Left renal cortex interstitium (tissue), 4 donors: Measurements from ENCODE around the gene HOXA4. TPM values are rescaled to one million over a fixed set of nuclear protein-coding genes. Genes with fewer than 3 reads are reported as not detected.

Experiments used
- DNase-seq, 4 donors: peaks; one replicate each; pipeline ENCODE4 v3.0.0-alpha.2; 2013; ENCODE audit warnings: low read depth in 4 of 4, low spot score in 2 of 4, missing footprints in 1 of 4
- polyA plus RNA-seq, 4 donors: library from polyadenylated mRNA; unstranded; fragments of 120-200 nt; gene quantifications; one replicate each; pipeline ENCODE4 v1.2.1, GENCODE V29; 2013; ENCODE audit not compliant: insufficient read length in 4 of 4

HOXA4 gene
- polyA plus RNA-seq, 4 donors: 18.9 to 25.5 (median 22.2) TPM

DNA sequence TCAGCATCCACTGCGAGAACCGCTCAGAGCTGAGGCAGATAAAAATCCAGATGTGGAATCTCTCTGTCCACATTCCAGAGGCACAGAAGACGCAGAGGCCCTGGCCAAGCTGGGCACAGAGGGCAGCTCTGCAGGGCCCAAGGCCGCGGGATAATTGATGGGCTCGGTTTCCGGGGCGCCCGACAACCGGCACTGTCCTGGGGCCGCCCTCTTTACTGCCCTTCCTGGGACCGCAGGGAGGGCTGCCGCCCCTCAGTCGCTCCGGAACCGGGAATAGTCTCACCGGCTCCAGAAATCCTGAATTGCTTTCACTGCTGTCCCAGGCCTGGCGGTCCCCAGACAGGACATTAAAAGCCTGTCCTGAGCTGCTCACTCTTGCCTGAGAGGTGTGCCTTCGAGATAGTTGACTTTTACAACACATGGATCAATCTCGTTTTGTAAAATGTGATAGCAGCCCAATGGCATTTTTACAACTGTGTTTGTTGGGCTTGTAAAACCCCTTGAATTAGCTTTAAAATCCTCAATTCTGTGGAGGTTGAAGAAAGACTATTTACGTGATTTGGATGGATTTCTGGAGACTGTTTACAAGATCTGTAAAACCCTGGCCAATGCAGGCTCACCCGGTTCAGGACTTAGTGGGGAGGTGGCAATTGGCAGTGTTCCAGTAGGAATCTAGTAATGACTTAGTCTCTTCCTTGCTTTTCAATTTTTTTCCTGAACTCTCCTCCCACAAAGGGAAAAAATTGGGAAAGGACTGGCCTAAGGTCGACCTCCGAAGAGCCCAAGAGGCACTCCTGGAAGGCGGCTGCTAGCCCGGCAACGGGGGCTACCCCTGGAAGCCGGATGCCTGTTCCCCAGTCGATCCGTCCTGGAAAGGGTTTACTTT is 18.4 kb upstream of the HOXA4 start:
- DNase-seq: no peak

DNA sequence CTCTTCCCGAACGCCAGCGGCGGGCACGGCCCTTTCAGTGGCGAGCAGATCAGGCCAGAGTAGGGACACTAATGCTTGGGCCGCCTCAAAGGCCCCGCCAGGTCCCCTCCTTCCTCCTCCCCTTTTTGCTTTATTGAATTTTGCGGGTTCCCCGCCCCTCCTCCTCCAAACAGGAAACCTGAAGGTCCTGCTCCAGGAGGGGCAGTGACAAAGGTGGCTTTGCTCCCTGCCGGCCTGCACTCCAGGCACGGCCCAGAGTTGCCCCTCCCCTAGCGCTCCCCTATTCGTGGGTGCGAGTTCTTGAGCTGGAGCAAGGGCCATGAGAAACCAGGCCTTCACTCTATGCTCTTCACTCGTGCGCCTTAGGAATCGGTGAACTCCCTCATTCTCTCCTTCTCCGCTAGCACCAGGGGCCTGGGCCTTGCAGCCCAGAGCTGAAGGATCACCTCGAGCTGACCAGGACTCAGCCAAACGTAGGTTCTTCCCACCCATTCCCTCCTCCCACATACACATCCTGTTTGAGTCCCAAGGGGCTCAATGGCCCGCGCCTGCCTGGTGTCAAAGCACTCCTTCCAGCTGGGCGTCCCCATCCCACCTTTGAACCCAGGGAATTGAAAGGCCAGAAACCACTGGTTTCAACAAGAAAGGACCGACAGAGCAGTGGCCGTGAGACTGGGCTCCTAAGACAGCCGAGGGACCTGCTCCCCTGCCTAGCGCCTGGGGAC is 17.6 kb upstream of the HOXA4 start:
- DNase-seq: no peak

DNA sequence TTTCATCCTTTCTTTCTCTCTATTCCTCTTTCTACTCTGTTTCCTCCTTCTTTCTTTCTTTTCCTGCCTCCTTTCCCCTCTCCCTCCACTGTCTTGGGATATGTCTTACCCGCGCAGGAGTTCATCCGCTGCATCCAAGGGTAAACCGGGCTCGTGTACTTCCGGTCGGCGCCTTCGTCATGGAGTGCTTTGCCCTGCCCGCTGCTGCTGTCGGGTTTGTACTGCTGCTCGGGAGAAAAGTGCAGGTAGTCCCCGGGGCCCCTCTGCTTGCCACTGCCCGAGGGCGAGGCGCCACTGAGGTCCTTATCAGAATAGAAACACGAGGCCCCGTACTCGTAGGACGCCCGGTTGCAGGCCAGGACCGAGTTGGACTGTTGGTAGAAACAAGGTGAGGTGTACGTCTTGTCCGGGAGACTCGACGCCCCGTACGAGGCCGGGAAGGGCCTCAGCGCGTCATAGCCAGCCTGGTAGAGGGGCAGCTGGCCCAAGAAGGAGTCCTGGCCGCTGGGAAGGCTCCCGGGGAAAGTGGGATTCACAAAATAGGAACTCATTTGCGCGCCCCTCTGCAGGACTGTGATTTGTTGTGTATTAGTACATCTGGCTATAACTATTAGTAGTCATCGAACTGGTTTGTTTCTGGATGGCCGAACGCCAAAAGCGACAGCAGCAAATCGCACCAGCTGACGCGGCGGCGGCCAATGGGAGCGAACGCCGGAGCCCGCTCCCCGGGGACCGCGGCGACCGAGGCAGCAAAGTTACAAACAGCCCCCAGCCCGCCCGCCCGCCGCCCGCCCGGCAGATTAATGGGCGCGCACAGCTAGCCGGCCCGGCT is 16.9 kb upstream of the HOXA4 start, which contains the start of gene HOXA6:
TSS of gene HOXA6 (minus strand) at position 576 of the 832 bp plus-strand sequence. CDS start at position 551, 25 bp downstream.
- DNase-seq: no peak

GRCh38 chr7:27146491-27147198 is 16.1 kb upstream of the HOXA4 start:
- DNase-seq: no peak

GRCh38 chr7:27145914-27146412 is 15.4 kb upstream of the HOXA4 start:
- no peak for DNase-seq

- DNase-seq: no peak
These were observed 14.8 kb upstream of the HOXA4 start for GRCh38 chr7:27145165-27145913.

GRCh38 chr7:27144781-27145164 is 14.2 kb upstream of the HOXA4 start:
- DNase-seq: no peak

DNA sequence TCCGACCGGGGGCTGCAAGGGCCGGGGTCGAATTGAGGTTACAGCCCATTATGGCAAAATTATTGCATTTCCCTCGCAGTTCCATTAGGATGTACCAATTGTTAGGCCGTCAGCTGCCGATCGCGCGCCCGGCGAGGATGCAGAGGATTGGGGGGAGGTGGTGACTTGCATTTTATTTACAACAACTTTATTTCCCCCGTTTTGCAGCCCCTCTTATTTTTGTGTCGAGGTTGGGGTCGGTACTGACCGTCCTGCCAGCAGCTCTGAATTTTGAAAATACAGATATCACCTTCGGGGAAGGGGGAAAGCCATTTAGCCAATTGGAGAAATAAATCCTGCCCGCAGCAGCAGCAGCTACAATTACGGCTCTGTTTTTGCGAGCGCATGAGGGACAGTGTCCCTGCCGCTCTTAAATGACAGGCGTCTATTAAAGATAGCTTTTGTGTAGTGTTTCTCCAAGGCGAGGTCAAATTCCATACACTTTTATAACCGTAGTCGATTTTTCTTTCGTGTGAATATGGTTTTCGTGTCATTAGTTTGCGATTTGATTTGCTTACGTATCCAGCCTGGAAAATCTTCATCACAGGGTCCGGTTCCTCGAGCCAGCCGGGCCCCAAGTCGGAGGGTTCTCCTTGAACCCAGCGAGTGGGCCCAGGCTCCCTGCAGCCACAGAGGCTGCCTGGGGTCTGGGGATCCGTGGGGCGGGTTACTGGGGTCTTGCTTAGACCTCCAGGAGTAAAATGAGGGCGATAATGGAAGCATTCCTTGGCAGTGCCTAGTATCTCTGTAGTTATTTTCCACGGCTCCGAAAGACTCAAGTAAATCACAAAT is 13.6 kb upstream of the HOXA4 start:
- DNase-seq: no peak

- peak in 1 of 4 donors; percentile 88 for DNase-seq
These were observed 12.7 kb upstream of the HOXA4 start, which contains the start of gene HOXA5 for GRCh38 chr7:27143023-27143949. HOXA5 (minus strand) TSS chr7:27143681; CDS start chr7:27143607, 74 bp downstream.

DNA sequence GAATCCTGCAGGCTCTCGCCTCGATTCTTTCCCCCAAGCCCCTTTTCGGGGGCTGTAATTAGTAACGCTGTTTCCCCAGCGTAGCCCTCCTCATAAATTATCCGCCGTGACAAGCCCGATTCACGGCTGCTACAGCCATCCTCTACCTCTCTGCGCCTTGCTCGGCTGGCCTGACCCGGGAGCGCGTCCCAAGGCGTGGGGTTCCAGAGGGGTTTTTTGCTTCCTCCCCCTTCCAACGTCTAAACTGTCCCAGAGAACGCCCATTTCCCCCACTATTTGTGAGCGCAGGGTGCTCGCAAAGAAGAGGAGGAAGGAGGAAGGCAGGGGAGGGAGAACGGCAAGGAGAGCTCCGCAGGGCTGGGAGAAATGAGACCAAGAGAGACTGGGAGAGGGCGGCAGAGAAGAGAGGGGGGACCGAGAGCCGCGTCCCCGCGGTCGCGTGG is 12.0 kb upstream of the HOXA4 start:
- no peak for DNase-seq

DNA sequence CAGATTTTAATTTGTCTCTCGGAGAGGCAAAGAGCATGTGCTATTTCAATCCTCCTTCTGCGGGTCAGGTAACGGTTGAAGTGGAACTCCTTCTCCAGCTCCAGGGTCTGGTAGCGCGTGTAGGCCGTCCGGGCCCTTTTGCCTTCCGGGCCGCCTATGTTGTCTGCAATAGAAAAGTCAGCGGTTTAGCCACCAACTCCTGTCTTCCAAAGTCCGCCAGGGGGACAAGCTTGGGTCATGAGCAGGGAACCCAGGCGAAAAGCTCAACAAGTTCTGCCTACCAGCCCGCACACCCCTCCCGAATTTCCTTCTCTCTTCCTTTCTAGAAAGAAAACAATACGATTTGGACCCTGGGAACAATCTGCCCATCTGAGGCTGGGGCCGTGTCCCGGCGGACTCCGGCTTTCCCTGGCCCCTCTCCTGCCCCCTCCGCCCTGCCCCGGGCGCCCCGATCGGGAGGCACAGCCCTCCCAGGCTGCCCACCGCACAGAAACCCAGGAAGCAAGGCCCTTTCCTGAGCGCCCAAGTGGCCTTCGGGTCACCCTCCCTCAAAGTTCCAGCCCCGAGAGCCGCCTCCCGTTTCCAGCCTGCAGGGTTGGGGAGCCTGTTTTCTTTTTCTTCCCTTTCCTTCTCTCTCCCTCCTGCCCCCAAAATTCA is 11.5 kb upstream of the HOXA4 start:
- DNase-seq: no peak

- DNase-seq: no peak
These were observed 10.8 kb upstream of the HOXA4 start for GRCh38 chr7:27141137-27141922.

- DNase-seq: no peak
These were observed 9.7 kb upstream of the HOXA4 start for GRCh38 chr7:27140126-27140857.

DNA sequence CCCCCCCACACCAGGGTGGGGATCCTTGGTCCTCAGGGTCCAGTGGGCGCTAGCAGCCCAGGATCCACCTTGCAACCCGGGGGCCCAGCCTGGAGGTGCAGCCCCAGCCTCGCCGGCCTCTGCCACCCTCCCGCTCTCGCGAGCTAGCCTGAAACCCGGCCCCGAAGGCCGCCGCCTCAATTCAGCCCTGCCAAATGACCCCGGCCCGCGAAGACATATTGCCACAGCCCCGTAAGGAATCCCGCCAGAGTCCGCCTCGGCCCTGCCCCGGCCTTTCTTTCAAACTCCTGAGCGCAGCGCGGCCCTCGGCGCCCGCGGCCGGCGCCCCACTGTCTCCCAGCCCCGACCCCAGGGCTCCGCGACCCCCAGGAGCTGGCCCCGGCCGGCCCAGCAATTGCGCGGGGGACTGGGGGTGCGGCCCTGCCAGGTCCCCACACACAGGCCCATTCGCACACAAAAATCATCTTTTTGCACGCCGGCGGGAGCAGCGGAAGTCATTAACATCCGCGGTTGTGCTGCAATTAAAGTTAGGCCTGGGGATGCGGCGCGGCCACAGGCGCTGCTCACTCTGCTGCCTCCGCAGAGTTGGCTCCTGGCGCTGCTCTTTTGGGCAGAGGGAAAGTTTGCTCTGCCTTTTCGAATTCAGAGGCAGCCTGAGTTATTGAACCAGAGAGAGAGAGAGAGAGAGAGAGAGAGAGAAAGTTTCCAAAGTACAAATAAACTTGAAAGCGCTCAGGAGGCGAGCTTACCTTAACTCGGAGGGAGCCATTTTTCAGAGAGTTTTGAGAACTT is 9.0 kb upstream of the HOXA4 start:
- no peak for DNase-seq

DNA sequence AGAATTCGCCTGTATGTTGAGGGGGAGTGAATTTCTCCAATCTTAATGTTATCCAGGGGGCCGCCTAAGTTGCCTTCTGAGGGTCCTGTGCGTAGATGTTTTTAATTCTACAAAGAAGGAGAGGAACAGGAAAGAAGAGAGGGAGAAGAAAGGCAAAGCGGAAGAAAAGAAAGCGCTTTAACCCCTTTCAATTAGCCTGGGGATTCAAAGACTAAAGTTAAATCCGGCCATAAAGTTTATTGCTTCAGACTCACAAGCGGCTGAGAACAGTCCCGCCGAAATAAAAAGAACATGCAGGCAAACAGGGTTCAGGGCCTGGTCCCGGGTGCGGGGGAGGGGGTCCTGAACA is 8.4 kb upstream of the HOXA4 start:
- no peak for DNase-seq
